Parathyroid adenoma (tissue), 2 donors: ENCODE results near the gene DET1.

Experiments
- H2AFZ ChIP-seq: fragments of 300-600 bp; sonication (generic); one replicate; pipeline ENCODE4 v1.7.0; 2017; ENCODE audit warnings: antibody characterized with exemption, mild to moderate bottlenecking
- H3K27ac ChIP-seq: fragments of 300-600 bp; sonication (generic); one replicate; pipeline ENCODE4 v1.7.0; 2017
- H3K27me3 ChIP-seq: fragments of 300-600 bp; sonication (generic); one replicate; pipeline ENCODE4 v1.7.0; 2017; ENCODE audit warnings: low read length; ENCODE audit not compliant: control insufficient read depth, insufficient read depth
- H3K36me3 ChIP-seq: fragments of 300-600 bp; sonication (generic); one replicate; pipeline ENCODE4 v1.7.0; 2017; ENCODE audit warnings: low read length; ENCODE audit not compliant: control insufficient read depth, insufficient read depth
- H3K4me1 ChIP-seq: fragments of 300-600 bp; sonication (generic); one replicate; pipeline ENCODE4 v1.7.0; 2017; ENCODE audit warnings: control low read depth
- H3K4me2 ChIP-seq: fragments of 300-600 bp; sonication (generic); one replicate; pipeline ENCODE4 v1.7.0; 2017; ENCODE audit warnings: low read length
- H3K4me3 ChIP-seq: fragments of 300-600 bp; sonication (generic); one replicate; pipeline ENCODE4 v1.7.0; 2017; ENCODE audit warnings: low read depth, low read length
- H3K79me2 ChIP-seq: fragments of 300-600 bp; sonication (generic); one replicate; pipeline ENCODE4 v1.7.0; 2017; ENCODE audit warnings: control low read depth
- H3K9ac ChIP-seq: fragments of 300-600 bp; sonication (generic); one replicate; pipeline ENCODE4 v1.7.0; 2017; ENCODE audit warnings: mild to moderate bottlenecking
- H3K9me3 ChIP-seq: fragments of 300-600 bp; sonication (generic); one replicate; pipeline ENCODE4 v1.7.0; 2017; ENCODE audit warnings: low read length; ENCODE audit not compliant: control insufficient read depth
- CTCF ChIP-seq: fragments of 300-600 bp; sonication (generic); IDR thresholded peaks from one replicate; pipeline ENCODE4 v1.7.0; 2017; ENCODE audit warnings: antibody characterized with exemption, mild to moderate bottlenecking
- donor health status: primary hyperparathyroidism.

DET1 gene

DNA sequence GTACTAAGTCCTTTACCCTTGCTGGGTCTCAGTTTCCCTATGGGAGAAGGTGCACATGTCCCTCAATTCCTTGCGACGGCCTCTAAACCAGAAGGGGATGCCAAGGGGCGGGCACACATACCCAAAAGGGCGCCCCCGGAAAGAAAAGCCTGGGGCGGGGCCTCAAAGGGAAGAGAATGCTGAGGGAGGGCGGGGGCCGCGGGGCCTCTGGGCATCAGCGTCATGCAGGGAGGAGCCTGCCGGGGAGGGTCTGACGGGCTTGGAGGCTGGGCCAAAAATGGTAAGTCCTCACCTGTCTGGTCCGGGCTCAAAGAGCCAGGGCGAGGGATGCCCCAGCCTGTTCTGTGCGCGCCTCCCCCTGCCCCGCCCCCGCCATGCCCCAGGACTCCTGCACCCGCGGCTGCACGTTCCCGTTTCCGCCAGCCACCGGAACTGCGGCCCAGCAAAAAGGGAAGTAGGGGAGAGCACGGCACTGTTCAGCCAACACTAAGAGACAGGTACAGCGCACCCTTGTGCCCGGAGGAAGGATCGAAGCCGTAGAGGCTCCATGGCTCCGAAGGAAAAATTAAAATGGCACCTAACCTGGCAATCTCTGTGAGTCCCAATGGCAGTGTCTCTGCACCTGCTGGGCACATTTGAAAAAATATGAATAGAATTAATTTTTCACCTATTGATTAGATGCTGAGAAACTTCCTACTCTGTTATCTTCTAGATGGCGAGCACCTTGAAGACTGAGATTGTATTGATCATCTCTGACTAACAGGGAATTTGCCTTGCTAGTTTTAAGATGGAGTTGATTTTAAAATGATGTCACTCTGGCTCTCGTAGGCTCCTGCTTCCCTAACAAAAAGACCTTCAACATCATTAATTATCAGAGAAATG, at the start of gene DET1:
Gene DET1 (minus strand): TSS at position 434 of the 882 bp plus-strand sequence. CDS start 14,976 bp downstream, outside the sequence.
- Histone ChIP-seq H3K27me3 (no peaks in the 10 kb centered on the region), H3K9ac (no peak within 1 kb of the TSS), H3K4me1 (no peaks in the 10 kb centered on the region), H3K36me3 (no peaks in the 10 kb centered on the region), H3K9me3 (no peaks in the 10 kb centered on the region), H3K27ac (peak within 1 kb of the TSS; percentile 55), H3K79me2 (no peaks in the 10 kb centered on the region), H3K4me2 (peak within 1 kb of the TSS; percentile 68), H3K4me3 (peak within 1 kb of the TSS; percentile 73), H2AFZ (peak within 1 kb of the TSS; percentile 79)
- peak; percentile 66 for TF ChIP-seq CTCF

DNA sequence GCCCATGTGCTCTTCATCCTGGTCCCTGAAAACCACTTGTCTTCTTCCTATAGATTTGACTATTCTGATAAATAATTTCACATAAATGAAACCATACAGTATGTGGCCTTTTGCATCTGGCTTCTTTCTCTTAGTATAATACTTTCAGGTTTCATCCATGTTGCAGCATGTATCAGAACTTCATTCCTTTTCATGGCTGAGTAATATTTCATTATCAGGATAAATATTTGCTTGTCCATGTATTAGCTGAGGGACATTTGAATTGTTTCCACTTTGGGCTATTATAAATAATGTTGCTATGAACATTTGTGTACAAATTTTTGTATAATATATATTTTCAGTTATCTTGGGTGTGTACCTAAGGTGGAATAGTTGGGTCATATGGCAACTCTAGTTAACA, 44.9 kb upstream of the DET1 start:
- Histone ChIP-seq H2AFZ (no peak overlapping the region), H3K9ac (no peak overlapping the region), H3K4me1 (no peaks in the 10 kb centered on the region), H3K79me2 (no peaks in the 10 kb centered on the region), H3K27me3 (no peaks in the 10 kb centered on the region), H3K4me2 (no peak overlapping the region), H3K36me3 (no peaks in the 10 kb centered on the region), H3K27ac (no peak overlapping the region), H3K4me3 (no peak overlapping the region), H3K9me3 (no peaks in the 10 kb centered on the region)
- no peak for TF ChIP-seq CTCF

DNA sequence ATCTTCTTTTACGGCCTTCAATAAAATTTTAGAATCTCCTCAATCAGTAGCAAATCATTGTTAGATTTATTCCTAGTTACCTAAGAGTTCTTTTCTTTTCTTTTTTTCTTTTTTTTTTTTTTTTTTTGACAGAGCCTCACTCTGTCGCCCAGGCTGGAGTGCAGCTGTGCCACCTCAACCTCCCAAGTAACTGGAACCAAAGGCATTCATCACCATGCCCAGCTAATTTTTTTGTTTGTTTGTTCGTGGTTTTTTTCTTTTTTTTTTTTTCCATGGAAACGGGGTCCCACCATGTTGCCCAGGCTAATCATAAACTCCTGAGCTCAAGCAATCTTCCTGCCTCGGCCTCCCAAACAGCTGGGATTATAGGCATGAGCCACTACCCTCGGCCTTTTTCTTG, 44.3 kb upstream of the DET1 start:
- Histone ChIP-seq H3K79me2 (no peaks in the 10 kb centered on the region), H3K4me3 (no peak overlapping the region), H3K4me2 (no peak overlapping the region), H3K27ac (no peak overlapping the region), H3K36me3 (no peaks in the 10 kb centered on the region), H3K9ac (no peak overlapping the region), H3K27me3 (no peaks in the 10 kb centered on the region), H3K4me1 (no peaks in the 10 kb centered on the region), H2AFZ (no peak overlapping the region), H3K9me3 (no peaks in the 10 kb centered on the region)
- no peak for TF ChIP-seq CTCF

GRCh38 chr15:88586401-88587162, 40.1 kb upstream of the DET1 start:
- Histone ChIP-seq H3K4me3 (no peak overlapping the region), H3K9me3 (no peaks in the 10 kb centered on the region), H3K79me2 (no peaks in the 10 kb centered on the region), H3K4me2 (no peak overlapping the region), H2AFZ (no peak overlapping the region), H3K36me3 (no peaks in the 10 kb centered on the region), H3K4me1 (no peaks in the 10 kb centered on the region), H3K27me3 (no peaks in the 10 kb centered on the region), H3K27ac (no peak overlapping the region), H3K9ac (no peak overlapping the region)
- TF ChIP-seq CTCF, result no peak
